Muscle layer of duodenum (tissue), 2 donors: ENCODE data around the gene PUDP.
"Not testable (repeated sequence)": the region's sequence is repeated elsewhere in the genome, so short reads cannot be mapped to it uniquely, and the experiment has no call there.

Experiments used
- H3K27ac ChIP-seq: one replicate; pipeline ENCODE4 v1.7.0; 2013; ENCODE audit warnings: mild to moderate bottlenecking, low read length
- H3K27me3 ChIP-seq: one replicate; pipeline ENCODE4 v1.7.0; 2013; ENCODE audit warnings: low read depth, mild to moderate bottlenecking, control low read depth, low read length
- H3K36me3 ChIP-seq, 2 donors: one replicate each; pipeline ENCODE4 v1.7.0; 2013; ENCODE audit warnings: low read length in 2 of 2, control low read depth in 1 of 2, mild to moderate bottlenecking in 1 of 2; ENCODE audit not compliant: insufficient read depth in 2 of 2, control insufficient read depth in 1 of 2
- H3K4me1 ChIP-seq, 2 donors: one replicate each; pipeline ENCODE4 v1.7.0; 2013; ENCODE audit warnings: low read length in 2 of 2, mild to moderate bottlenecking in 2 of 2, control low read depth in 1 of 2, moderate library complexity in 1 of 2; ENCODE audit not compliant: insufficient read depth in 2 of 2, control insufficient read depth in 1 of 2
- H3K4me3 ChIP-seq, 2 donors: one replicate each; pipeline ENCODE4 v1.7.0; 2013; ENCODE audit warnings: low read length in 2 of 2, low read depth in 1 of 2, mild to moderate bottlenecking in 1 of 2
- H3K9me3 ChIP-seq, 2 donors: one replicate each; pipeline ENCODE4 v1.7.0; 2013; ENCODE audit warnings: low read length in 2 of 2, control low read depth in 1 of 2, mild to moderate bottlenecking in 1 of 2; ENCODE audit not compliant: control insufficient read depth in 1 of 2
- donor health status: healthy.

PUDP gene

DNA sequence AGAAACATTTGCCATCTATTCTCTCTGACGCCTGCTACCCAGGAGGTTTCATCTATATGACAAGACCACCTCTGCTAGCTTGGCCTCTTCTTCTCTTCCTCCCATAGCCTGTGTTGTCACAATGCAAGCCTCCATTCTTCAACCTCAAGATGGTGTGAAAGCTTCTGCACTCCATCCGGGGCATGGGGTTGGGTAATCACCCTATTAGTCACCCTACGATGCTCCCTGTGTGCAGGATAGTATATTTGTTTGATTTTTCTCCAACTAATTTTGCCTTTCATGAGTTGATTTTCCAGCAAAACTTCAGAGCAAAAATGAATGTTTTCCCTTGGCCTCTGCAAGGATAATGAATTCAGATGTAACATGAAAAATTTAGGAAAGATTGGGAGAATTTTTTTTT is 128.4 kb downstream of the PUDP start:
- Histone ChIP-seq H3K4me1 (no peaks in the 10 kb centered on the region), H3K27me3 (no peaks in the 10 kb centered on the region), H3K4me3 (no peak overlapping the region), H3K36me3 (no peaks in the 10 kb centered on the region), H3K27ac (no peak overlapping the region), H3K9me3 (no peaks in the 10 kb centered on the region)

DNA sequence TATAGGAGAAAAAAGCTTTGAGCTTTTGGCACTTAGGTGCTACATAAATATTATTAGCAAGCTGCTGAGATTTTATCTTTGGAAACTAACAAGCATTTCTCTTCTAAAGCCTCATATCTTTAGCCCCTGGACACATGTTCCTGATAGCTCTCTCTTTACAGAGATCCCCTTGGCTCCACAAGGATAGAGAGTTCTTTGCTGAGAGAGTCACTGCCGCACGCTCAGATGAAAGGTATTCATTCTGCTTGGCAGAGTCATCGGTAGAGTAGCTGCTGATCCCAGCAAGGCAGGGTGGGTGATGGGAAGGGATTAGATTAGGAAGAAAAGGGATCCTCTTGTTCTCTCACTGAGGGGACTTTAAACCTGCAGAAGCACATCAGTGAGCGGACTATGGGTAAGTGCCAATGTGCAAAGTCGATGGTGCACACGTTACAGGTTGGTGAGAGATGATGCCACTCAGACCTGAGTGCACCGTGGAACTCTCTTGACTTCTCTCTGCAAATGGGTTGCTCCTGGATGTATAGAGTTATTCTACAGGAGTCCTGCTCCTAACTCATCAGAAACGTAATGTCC is 135.6 kb downstream of the PUDP start:
- not testable (repeated sequence) for H3K4me3 ChIP-seq, H3K4me1 ChIP-seq, H3K27ac ChIP-seq, H3K9me3 ChIP-seq, H3K27me3 ChIP-seq, H3K36me3 ChIP-seq

DNA sequence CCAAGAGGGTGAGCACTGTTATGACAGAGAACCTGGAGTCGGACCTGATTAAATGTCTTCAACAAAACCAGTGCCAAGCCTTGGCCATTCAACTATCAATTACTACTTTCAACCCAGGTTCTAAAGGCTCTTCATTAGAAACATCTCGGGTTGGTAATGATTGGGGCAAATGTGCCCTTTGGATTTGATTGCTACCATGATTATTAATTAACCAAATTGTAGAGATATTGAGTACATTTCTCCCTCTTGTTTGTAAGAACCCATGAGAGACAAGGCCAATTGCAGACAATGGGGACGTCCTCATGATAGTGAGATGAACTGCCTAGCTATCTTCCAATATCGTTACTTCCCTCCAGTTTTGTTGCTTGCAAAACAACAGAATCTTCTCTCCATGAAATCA is 137.1 kb downstream of the PUDP start:
- H3K4me3 ChIP-seq, H3K4me1 ChIP-seq, H3K27me3 ChIP-seq, H3K9me3 ChIP-seq, H3K36me3 ChIP-seq, H3K27ac ChIP-seq: not testable (repeated sequence)

DNA sequence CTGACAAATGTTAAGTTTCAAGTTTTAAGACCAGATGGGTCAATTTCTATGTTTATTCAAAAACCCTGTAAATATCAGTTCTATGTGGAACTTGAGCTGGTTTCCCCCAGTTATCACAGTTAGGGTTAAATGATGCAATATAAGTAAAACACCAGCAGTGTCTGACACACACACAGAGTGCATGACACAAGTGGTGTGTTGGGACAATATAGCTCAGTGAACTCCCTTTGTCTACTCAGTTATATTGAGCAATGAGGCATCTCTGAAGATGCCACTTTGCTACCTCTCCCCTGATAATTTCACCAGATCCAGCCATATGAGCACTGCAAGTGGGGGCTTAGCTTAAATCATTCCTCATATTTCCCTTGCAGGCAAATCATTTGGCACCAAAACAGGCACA is 140.6 kb downstream of the PUDP start:
- not testable (repeated sequence) for H3K27ac ChIP-seq, H3K4me3 ChIP-seq, H3K27me3 ChIP-seq, H3K4me1 ChIP-seq, H3K9me3 ChIP-seq, H3K36me3 ChIP-seq
